ENCODE data around the gene RHOXF2B.
A peak's percentile ranks its signal among the peaks of the same experiment; 100 is the strongest.
"Not testable (repeated sequence)": the region's sequence is repeated elsewhere in the genome, so short reads cannot be mapped to it uniquely, and the experiment has no call there.

The RHOXF2B gene

GRCh38 chrX:120039087-120039733, 38.3 kb downstream of the RHOXF2B start:
- CTCF ChIA-PET = not testable (repeated sequence)

GRCh38 chrX:120036704-120037103, 40.8 kb downstream of the RHOXF2B start:
- H3K9me3 Mint-ChIP-seq = no peaks in the 10 kb centered on the region
- no peak for DNase-seq
- no peaks in the 10 kb centered on the region for H3K36me3 Mint-ChIP-seq
- no peaks in the 10 kb centered on the region for H3K27me3 Mint-ChIP-seq
- H3K4me1 Mint-ChIP-seq = peaks cover 8% of the 10 kb centered on the region
- CTCF ChIA-PET = interaction anchor here (1.1 kb wide), 1 partner anchor 177 kb away, joined by 4 read pairs; no protein-coding TSS in a partner anchor
- no peak overlapping the region for H3K27ac Mint-ChIP-seq
- H3K4me3 Mint-ChIP-seq = no peak overlapping the region

More at GRCh38 chrX:120039087-120039733, 38.3 kb downstream of the RHOXF2B start:
- not testable (repeated sequence) for H3K4me3 Mint-ChIP-seq, H3K9me3 Mint-ChIP-seq, H3K36me3 Mint-ChIP-seq, H3K27me3 Mint-ChIP-seq, DNase-seq, H3K27ac Mint-ChIP-seq, H3K4me1 Mint-ChIP-seq

DNA sequence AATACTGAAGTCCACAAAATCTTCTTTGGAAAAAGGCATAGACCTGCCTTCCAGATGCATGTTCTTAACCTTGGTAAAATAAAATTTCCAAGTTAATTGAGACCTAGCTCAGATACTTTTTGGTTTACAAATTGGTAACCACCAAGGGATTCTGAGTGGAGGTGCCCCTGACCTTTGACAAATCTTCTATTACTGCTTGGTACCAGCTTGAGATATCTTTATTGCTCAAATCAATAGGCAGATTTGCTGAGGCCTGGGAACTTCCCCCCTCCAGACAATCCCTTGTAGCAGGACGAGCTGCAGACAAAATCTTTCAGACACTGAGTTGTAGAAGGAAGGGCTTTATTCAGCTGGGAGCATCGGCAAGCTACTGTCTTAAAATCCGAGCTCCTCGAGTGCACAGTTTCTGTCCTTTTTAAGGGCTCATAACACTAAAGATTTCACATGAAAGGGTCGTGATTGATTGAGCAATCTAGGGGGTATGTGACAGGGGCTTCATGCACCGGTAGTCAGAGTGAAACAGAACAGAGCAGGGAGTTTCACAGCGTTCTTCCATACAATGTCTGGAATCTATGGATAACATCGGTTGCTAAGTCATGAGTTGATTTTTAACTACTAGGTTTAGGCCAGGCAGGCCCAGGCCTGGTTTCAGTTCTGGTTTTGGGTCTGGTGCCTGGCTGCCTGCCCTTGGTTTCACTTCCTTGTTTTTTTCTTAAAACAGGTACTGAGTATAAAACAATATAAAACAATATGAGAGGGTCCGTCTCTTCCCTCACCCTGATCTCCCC, 41.8 kb downstream of the RHOXF2B start:
- not testable (repeated sequence) for H3K4me3 Mint-ChIP-seq, H3K27ac Mint-ChIP-seq, H3K27me3 Mint-ChIP-seq, H3K9me3 Mint-ChIP-seq, H3K36me3 Mint-ChIP-seq, H3K4me1 Mint-ChIP-seq
- CTCF ChIA-PET = interaction anchor here (1.0 kb wide), 1 partner anchor 178 kb away, joined by 3 read pairs; no protein-coding TSS in a partner anchor
- peak; percentile 27 for DNase-seq

DNA sequence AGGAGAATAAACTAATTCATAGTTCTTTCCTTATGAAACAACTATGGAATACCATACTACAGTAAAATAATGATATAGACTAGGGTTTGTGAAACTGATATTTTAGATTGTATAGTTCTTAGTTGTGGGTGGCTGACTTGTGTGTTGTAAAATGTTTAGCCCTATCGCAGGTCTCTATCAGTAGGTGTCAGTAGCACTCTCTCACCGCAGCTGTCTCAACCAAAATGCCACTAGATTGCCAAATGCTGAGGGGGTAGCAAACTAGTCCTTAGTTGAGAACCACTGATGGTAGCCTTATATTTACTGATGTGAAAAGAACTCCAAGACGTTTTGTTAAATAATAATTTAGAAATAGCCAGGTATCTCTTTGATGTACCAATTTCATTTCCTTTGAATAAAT, 48.1 kb downstream of the RHOXF2B start:
- Mint-ChIP-seq H3K4me3 (no peak overlapping the region), H3K4me1 (no peaks in the 10 kb centered on the region), H3K9me3 (no peaks in the 10 kb centered on the region), H3K27ac (no peak overlapping the region), H3K27me3 (no peaks in the 10 kb centered on the region), H3K36me3 (no peaks in the 10 kb centered on the region)
- CTCF ChIA-PET = no interaction called here
- DNase-seq = no peak

- CTCF ChIA-PET = no interaction called here
- no peak for DNase-seq
- H3K9me3 Mint-ChIP-seq = no peaks in the 10 kb centered on the region
These were observed 54.2 kb downstream of the RHOXF2B start for GRCh38 chrX:120023259-120023658.

DNA sequence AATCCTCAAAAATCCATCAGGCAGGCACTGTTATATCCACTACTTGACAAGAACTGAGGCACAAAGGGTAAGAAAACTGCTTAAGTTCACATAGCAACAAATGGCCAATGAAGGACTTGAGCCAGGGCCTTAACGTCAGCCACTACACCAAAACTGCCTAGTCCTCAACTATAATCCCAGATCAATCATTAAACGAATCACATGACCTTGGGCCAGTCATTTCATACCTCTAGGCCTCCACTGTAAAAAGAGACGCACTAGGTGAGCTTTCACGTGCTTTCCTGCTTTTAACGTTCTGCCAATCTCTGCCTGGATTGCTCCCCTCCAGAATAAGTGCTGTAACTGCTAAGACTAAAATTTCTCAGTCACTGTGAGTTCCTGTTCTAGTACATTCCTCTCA, 54.7 kb downstream of the RHOXF2B start:
- H3K4me1 Mint-ChIP-seq = no peaks in the 10 kb centered on the region
- DNase-seq = no peak
- CTCF ChIA-PET = no interaction called here
- no peak overlapping the region for H3K27ac Mint-ChIP-seq
- H3K27me3 Mint-ChIP-seq = peaks cover 8% of the 10 kb centered on the region
- no peak overlapping the region for H3K4me3 Mint-ChIP-seq
- H3K36me3 Mint-ChIP-seq = no peaks in the 10 kb centered on the region
- H3K9me3 Mint-ChIP-seq = no peaks in the 10 kb centered on the region

More at GRCh38 chrX:120023259-120023658, 54.2 kb downstream of the RHOXF2B start:
- Mint-ChIP-seq H3K27me3 (peaks cover 8% of the 10 kb centered on the region), H3K4me3 (no peak overlapping the region), H3K27ac (no peak overlapping the region), H3K4me1 (no peaks in the 10 kb centered on the region), H3K36me3 (no peaks in the 10 kb centered on the region)
